HCT116 (cell line): ENCODE measurements around the gene C1orf105. TPM values are rescaled to one million over a fixed set of nuclear protein-coding genes. Genes with fewer than 3 reads are reported as not detected.

ENCODE experiments used
- ATAC-seq: fragments of 200-7000 bp; cut with Tn5 transposase; 2 replicates; pipeline ENCODE4 v1.9.1; 2020; ENCODE audit warnings: mild to moderate bottlenecking, moderate library complexity
- BruUV-seq: library from RNA; stranded (reverse); fragments of 400-500 nt; replicated peaks from 2 replicates; lab custom pipeline; 2021; lab: Mats Ljungman, UMichigan
- CTCF ChIA-PET: fragments of 300-600 bp; sonication (Branson Sonifier 250); formaldehyde crosslinking; loops from one replicate; lab custom pipeline; 2021; ENCODE audit warnings: antibody characterized with exemption; lab: Charles Lee
- POLR2A ChIA-PET: fragments of 300-600, 350-600 bp; sonication (Branson Sonifier 250); formaldehyde crosslinking; loops from one replicate; lab custom pipeline; 2021; ENCODE audit warnings: antibody characterized with exemption; lab: Charles Lee
- RAD21 ChIA-PET, 2 experiments: fragments of 300-600 bp; sonication (Branson Sonifier 250); formaldehyde crosslinking; loops; one replicate each; lab custom pipeline; 2023; ENCODE audit warnings: low total read pairs in 2 of 2; ENCODE audit not compliant: uncharacterized antibody in 2 of 2, unreplicated experiment in 2 of 2, low non-redundant PET in 1 of 2; lab: Charles Lee
- DNase-seq: peaks from one replicate; pipeline ENCODE4 v3.0.0-alpha.2; 2010; ENCODE audit warnings: low read depth, low spot score
- H2AFZ ChIP-seq: fragments of 200-600 bp; shearing (Covaris generic), sonication (generic); 2 replicates; pipeline ENCODE4 v1.6.1; 2017; ENCODE audit warnings: low read depth, mixed run types, mixed read lengths, antibody characterized with exemption, low read length; ENCODE audit not compliant: poor library complexity, severe bottlenecking
- H3K27ac ChIP-seq: 2 replicates; pipeline ENCODE4 v1.5.1; 2012; ENCODE audit warnings: low read depth, low read length
- H3K27me3 ChIP-seq: fragments of 200-600 bp; sonication (generic); 2 replicates; pipeline ENCODE4 v1.6.1; 2016; ENCODE audit warnings: mixed run types, low read length, mixed read lengths; ENCODE audit not compliant: insufficient read depth
- H3K36me3 ChIP-seq, 2 experiments: fragments of 200-500 bp in 1 of 2; fragments of 200-600 bp in 1 of 2; sonication (Bioruptor generic) in 1 of 2; sonication (generic) in 1 of 2; 2 replicates each; pipeline versions ENCODE4 v1.5.1 to v1.6.1; 2014 to 2016; ENCODE audit warnings: low read length in 2 of 2, inconsistent platforms in 1 of 2, mixed read lengths in 1 of 2, mixed run types in 1 of 2; ENCODE audit not compliant: insufficient read depth in 2 of 2, control insufficient read depth in 1 of 2
- H3K4me1 ChIP-seq, 2 experiments: fragments of 200-600 bp in 1 of 2; sonication (generic) in 1 of 2; 2 replicates each; pipeline versions ENCODE4 v1.5.1 to v1.6.1; 2012 to 2017; ENCODE audit warnings: low read length in 2 of 2, inconsistent platforms in 1 of 2, mild to moderate bottlenecking in 1 of 2, mixed read lengths in 1 of 2, mixed run types in 1 of 2, moderate library complexity in 1 of 2; ENCODE audit not compliant: insufficient read depth in 2 of 2, control insufficient read depth in 1 of 2
- H3K4me2 ChIP-seq: fragments of 200-600 bp; sonication (generic); 2 replicates; pipeline ENCODE4 v1.6.1; 2017; ENCODE audit warnings: mixed run types, low read length, mixed read lengths
- H3K4me3 ChIP-seq, 2 experiments: fragments of 200-600 bp in 1 of 2; sonication (generic) in 1 of 2; replicated peaks in 1 of 2; 2 replicates each; pipeline ENCODE4 v1.5.1; 2011 to 2016; ENCODE audit warnings: low read length in 2 of 2, control low read depth in 1 of 2, low read depth in 1 of 2, mild to moderate bottlenecking in 1 of 2, mixed read lengths in 1 of 2, mixed run types in 1 of 2
- H3K79me2 ChIP-seq: fragments of 200-600 bp; sonication (generic); 2 replicates; pipeline ENCODE4 v1.6.1; 2017; ENCODE audit warnings: mild to moderate bottlenecking, mixed run types, low read length, moderate library complexity, mixed read lengths; ENCODE audit not compliant: insufficient read depth
- H3K9ac ChIP-seq: fragments of 200-600 bp; sonication (generic); 2 replicates; pipeline ENCODE4 v1.6.1; 2016; ENCODE audit warnings: low read length, mixed read lengths
- H3K9me2 ChIP-seq: fragments of 200-600 bp; sonication (generic), shearing (Covaris generic); 2 replicates; pipeline ENCODE4 v1.6.1; 2017; ENCODE audit warnings: mixed run types, mild to moderate bottlenecking, moderate library complexity; ENCODE audit not compliant: insufficient read depth
- H3K9me3 ChIP-seq, 2 experiments: fragments of 200-500 bp in 1 of 2; fragments of 200-600 bp in 1 of 2; sonication (Bioruptor generic) in 1 of 2; sonication (generic) in 1 of 2; 2 replicates each; pipeline ENCODE4 v1.6.1; 2014 to 2017; ENCODE audit warnings: low read length in 2 of 2, mixed read lengths in 2 of 2, inconsistent platforms in 1 of 2, low read depth in 1 of 2, mild to moderate bottlenecking in 1 of 2, mixed run types in 1 of 2, moderate library complexity in 1 of 2; ENCODE audit not compliant: control insufficient read depth in 1 of 2, insufficient read depth in 1 of 2
- H4K20me1 ChIP-seq: fragments of 200-600 bp; sonication (generic), shearing (Covaris generic); 2 replicates; pipeline ENCODE4 v1.6.1; 2017; ENCODE audit warnings: mixed run types, mild to moderate bottlenecking, moderate library complexity; ENCODE audit not compliant: insufficient read depth
- CBX3 ChIP-seq: IDR thresholded peaks from 2 replicates; pipeline ENCODE4 v1.6.1; 2012; ENCODE audit warnings: low read depth
- ELF1 ChIP-seq: IDR thresholded peaks from 2 replicates; pipeline ENCODE4 v1.6.1; 2012; ENCODE audit warnings: low read depth, borderline replicate concordance
- EZH2 ChIP-seq: fragments of 200-600 bp; sonication (generic); IDR thresholded peaks from 2 replicates; pipeline ENCODE4 v1.6.1; 2017; ENCODE audit warnings: antibody characterized with exemption, mixed run types
- EZH2phosphoT487 ChIP-seq: fragments of 200-600 bp; IDR thresholded peaks from 2 replicates; pipeline ENCODE4 v1.6.1; 2018; ENCODE audit warnings: antibody characterized with exemption, borderline replicate concordance
- JUND ChIP-seq: IDR thresholded peaks from 2 replicates; pipeline ENCODE4 v1.6.1; 2012
- POLR2A ChIP-seq: IDR thresholded peaks from 2 replicates; pipeline ENCODE4 v1.7.0; 2011; ENCODE audit warnings: borderline replicate concordance; ENCODE audit not compliant: insufficient read depth, insufficient read length; ENCODE audit errors: extremely low read depth
- POLR2AphosphoS5 ChIP-seq: IDR thresholded peaks from 2 replicates; pipeline ENCODE4 v1.6.1; 2011; ENCODE audit warnings: mild to moderate bottlenecking, low read depth, low read length, moderate library complexity
- RAD21 ChIP-seq: IDR thresholded peaks from 2 replicates; pipeline ENCODE4 v1.6.1; 2012; ENCODE audit warnings: low read depth, mild to moderate bottlenecking
- SIN3A ChIP-seq: IDR thresholded peaks from 2 replicates; pipeline ENCODE4 v1.6.1; 2012; ENCODE audit warnings: low read depth
- SP1 ChIP-seq: IDR thresholded peaks from 2 replicates; pipeline ENCODE4 v1.6.1; 2012; ENCODE audit warnings: low read depth
- SRF ChIP-seq: IDR thresholded peaks from 2 replicates; pipeline ENCODE4 v1.6.1; 2012; ENCODE audit warnings: low read depth
- TCF7L2 ChIP-seq: IDR thresholded peaks from 2 replicates; pipeline ENCODE4 v1.7.0; 2011; ENCODE audit warnings: borderline replicate concordance, inconsistent platforms; ENCODE audit not compliant: insufficient read depth, insufficient read length; ENCODE audit errors: extremely low read depth
- YY1 ChIP-seq: IDR thresholded peaks from 2 replicates; pipeline ENCODE4 v1.6.1; 2011; ENCODE audit warnings: low read length, low read depth, moderate library complexity, mild to moderate bottlenecking; ENCODE audit not compliant: insufficient replicate concordance; ENCODE audit errors: extremely low read depth
- ZFX ChIP-seq: fragments of 450-650 bp; IDR thresholded peaks from 2 replicates; pipeline ENCODE4 v1.6.1; 2017
- intact Hi-C: fragments of 100-400 bp; cut with micrococcal nuclease; formaldehyde crosslinking; loops from 2 replicates; pipeline ENCODE4 v1.10.0; 2022
- total RNA-seq: library from RNA; stranded (reverse); gene quantifications from one replicate; pipeline ENCODE4 v1.2.1, GENCODE V29; 2021; ENCODE audit not compliant: unreplicated experiment
- TF ChIP-seq, protein P1 (sequence below): IDR thresholded peaks from 2 replicates; pipeline ENCODE4 v1.6.1; 2012
- TF ChIP-seq, protein P2 (sequence below): IDR thresholded peaks from 2 replicates; pipeline ENCODE4 v1.6.1; 2012; ENCODE audit warnings: low read depth
- TF ChIP-seq, protein P3 (sequence below): IDR thresholded peaks from 2 replicates; pipeline ENCODE4 v1.6.1; 2011; ENCODE audit warnings: mild to moderate bottlenecking, low read length, moderate library complexity; ENCODE audit not compliant: insufficient replicate concordance; ENCODE audit errors: extremely low read depth
- TF ChIP-seq, protein P4 (sequence below), 3 experiments: fragments of 200-600 bp in 1 of 3; sonication (generic) in 1 of 3; IDR thresholded peaks in 2 of 3; conservative IDR thresholded peaks in 1 of 3; 2 replicates each; pipeline ENCODE4 v1.5.1; 2012 to 2017; ENCODE audit warnings: low read depth in 2 of 3, low read length in 2 of 3, antibody characterized with exemption in 1 of 3, borderline replicate concordance in 1 of 3, control low read depth in 1 of 3, mild to moderate bottlenecking in 1 of 3, mixed read lengths in 1 of 3, mixed run types in 1 of 3, moderate library complexity in 1 of 3; ENCODE audit not compliant: insufficient read depth in 1 of 3
- TF ChIP-seq, protein P5 (sequence below): IDR thresholded peaks from 2 replicates; pipeline ENCODE4 v1.6.1; 2012

The C1orf105 gene
- total RNA-seq, 1 experiment from 2014 or later: not detected

DNA sequence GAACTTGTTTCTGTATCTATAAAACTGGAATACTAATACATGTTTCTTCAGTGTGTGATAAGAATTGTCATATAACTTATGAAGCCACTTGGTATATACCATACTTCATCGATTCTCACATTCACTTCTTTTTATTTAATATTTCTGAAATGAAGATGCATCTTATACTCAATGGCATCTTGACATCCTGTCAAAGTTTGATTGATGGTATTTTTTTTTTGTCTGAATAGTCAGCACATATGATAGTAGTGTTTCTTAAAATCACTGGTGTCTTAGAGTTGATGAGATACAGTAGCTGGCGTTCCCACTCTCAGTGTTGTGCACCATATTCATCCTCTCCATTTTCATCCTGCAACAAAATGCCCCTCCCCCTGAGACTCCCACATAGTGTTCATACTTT, 34.4 kb upstream of the C1orf105 start:
- Histone ChIP-seq H3K36me3 (no peaks in the 10 kb centered on the region), H3K27me3 (no peaks in the 10 kb centered on the region), H3K79me2 (no peaks in the 10 kb centered on the region), H3K4me2 (no peak overlapping the region), H3K4me1 (no peaks in the 10 kb centered on the region), H3K9ac (no peak overlapping the region), H3K27ac (no peak overlapping the region), H3K9me3 (no peaks in the 10 kb centered on the region), H3K9me2 (no peaks in the 10 kb centered on the region), H4K20me1 (no peaks in the 10 kb centered on the region), H3K4me3 (no peak overlapping the region), H2AFZ (no peak overlapping the region)
- TF ChIP-seq ZFX: no peak
- TF ChIP-seq, protein P1, sequence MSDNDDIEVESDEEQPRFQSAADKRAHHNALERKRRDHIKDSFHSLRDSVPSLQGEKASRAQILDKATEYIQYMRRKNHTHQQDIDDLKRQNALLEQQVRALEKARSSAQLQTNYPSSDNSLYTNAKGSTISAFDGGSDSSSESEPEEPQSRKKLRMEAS: no peak
- no peak for TF ChIP-seq CBX3
- TF ChIP-seq, protein P2, sequence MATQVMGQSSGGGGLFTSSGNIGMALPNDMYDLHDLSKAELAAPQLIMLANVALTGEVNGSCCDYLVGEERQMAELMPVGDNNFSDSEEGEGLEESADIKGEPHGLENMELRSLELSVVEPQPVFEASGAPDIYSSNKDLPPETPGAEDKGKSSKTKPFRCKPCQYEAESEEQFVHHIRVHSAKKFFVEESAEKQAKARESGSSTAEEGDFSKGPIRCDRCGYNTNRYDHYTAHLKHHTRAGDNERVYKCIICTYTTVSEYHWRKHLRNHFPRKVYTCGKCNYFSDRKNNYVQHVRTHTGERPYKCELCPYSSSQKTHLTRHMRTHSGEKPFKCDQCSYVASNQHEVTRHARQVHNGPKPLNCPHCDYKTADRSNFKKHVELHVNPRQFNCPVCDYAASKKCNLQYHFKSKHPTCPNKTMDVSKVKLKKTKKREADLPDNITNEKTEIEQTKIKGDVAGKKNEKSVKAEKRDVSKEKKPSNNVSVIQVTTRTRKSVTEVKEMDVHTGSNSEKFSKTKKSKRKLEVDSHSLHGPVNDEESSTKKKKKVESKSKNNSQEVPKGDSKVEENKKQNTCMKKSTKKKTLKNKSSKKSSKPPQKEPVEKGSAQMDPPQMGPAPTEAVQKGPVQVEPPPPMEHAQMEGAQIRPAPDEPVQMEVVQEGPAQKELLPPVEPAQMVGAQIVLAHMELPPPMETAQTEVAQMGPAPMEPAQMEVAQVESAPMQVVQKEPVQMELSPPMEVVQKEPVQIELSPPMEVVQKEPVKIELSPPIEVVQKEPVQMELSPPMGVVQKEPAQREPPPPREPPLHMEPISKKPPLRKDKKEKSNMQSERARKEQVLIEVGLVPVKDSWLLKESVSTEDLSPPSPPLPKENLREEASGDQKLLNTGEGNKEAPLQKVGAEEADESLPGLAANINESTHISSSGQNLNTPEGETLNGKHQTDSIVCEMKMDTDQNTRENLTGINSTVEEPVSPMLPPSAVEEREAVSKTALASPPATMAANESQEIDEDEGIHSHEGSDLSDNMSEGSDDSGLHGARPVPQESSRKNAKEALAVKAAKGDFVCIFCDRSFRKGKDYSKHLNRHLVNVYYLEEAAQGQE: no peak
- no peak for TF ChIP-seq EZH2phosphoT487
- no peak for TF ChIP-seq POLR2AphosphoS5
- TF ChIP-seq EZH2: no peak
- TF ChIP-seq POLR2A: no peak
- TF ChIP-seq ELF1: no peak
- TF ChIP-seq, protein P3, sequence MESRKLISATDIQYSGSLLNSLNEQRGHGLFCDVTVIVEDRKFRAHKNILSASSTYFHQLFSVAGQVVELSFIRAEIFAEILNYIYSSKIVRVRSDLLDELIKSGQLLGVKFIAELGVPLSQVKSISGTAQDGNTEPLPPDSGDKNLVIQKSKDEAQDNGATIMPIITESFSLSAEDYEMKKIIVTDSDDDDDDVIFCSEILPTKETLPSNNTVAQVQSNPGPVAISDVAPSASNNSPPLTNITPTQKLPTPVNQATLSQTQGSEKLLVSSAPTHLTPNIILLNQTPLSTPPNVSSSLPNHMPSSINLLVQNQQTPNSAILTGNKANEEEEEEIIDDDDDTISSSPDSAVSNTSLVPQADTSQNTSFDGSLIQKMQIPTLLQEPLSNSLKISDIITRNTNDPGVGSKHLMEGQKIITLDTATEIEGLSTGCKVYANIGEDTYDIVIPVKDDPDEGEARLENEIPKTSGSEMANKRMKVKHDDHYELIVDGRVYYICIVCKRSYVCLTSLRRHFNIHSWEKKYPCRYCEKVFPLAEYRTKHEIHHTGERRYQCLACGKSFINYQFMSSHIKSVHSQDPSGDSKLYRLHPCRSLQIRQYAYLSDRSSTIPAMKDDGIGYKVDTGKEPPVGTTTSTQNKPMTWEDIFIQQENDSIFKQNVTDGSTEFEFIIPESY: no peak
- TF ChIP-seq SIN3A: no peak
- TF ChIP-seq YY1: no peak
- TF ChIP-seq, protein P4, sequence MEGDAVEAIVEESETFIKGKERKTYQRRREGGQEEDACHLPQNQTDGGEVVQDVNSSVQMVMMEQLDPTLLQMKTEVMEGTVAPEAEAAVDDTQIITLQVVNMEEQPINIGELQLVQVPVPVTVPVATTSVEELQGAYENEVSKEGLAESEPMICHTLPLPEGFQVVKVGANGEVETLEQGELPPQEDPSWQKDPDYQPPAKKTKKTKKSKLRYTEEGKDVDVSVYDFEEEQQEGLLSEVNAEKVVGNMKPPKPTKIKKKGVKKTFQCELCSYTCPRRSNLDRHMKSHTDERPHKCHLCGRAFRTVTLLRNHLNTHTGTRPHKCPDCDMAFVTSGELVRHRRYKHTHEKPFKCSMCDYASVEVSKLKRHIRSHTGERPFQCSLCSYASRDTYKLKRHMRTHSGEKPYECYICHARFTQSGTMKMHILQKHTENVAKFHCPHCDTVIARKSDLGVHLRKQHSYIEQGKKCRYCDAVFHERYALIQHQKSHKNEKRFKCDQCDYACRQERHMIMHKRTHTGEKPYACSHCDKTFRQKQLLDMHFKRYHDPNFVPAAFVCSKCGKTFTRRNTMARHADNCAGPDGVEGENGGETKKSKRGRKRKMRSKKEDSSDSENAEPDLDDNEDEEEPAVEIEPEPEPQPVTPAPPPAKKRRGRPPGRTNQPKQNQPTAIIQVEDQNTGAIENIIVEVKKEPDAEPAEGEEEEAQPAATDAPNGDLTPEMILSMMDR (IDR thresholded peaks at IDR 0.05 in 2 of 3, conservative IDR thresholded peaks at IDR 0.05 in 1 of 3; ENCODE audit: borderline replicate concordance in 1 of 3, insufficient read depth in 1 of 3, low read depth in 2 of 3, low read length in 2 of 3): no peak
- TF ChIP-seq TCF7L2: no peak
- no peak for TF ChIP-seq SRF
- TF ChIP-seq SP1: no peak
- TF ChIP-seq JUND: no peak
- TF ChIP-seq RAD21: no peak
- TF ChIP-seq, protein P5, sequence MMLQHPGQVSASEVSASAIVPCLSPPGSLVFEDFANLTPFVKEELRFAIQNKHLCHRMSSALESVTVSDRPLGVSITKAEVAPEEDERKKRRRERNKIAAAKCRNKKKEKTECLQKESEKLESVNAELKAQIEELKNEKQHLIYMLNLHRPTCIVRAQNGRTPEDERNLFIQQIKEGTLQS: no peak
- RAD21 ChIA-PET: no interaction called here
- intact Hi-C loops: no loop called here
- DNase-seq: no peak
- CTCF ChIA-PET: no interaction called here
- ATAC-seq: no peak
- POLR2A ChIA-PET: no interaction called here
- no TSS peak for BruUV-seq
